H4 (cell line): ENCODE data around the gene ERFL. TPM values are rescaled to one million over a fixed set of nuclear protein-coding genes. Genes with fewer than 3 reads are reported as not detected.

Source experiments
- DNase-seq: peaks from one replicate; pipeline ENCODE4 v3.0.0-alpha.2; 2015; ENCODE audit warnings: low spot score
- total RNA-seq: library from RNA; depleted of rRNA; stranded (reverse); fragments of >200 nt; shearing (Covaris generic); gene quantifications from 2 replicates; pipeline ENCODE4 v1.2.3, GENCODE V29; 2014; rRNA removed

ERFL gene
- total RNA-seq, 1 experiment from 2014 or later = not detected

- DNase-seq = peak; percentile 98
Measured at GRCh38 chr19:41859618-41860418, 68.4 kb downstream of the ERFL start, which contains the start of gene RPS19. Gene RPS19 (plus strand): TSS chr19:41860255. CDS start chr19:41860775, 520 bp downstream.

- no peak for DNase-seq
Measured at GRCh38 chr19:41859213-41859617, 69.0 kb downstream of the ERFL start.

Other genes starting within 250 kb of the ERFL start
- gene CEACAM7, start 240.2 kb downstream of the ERFL start, total RNA-seq = not detected in 2 replicates
- not detected in 2 replicates for gene CEACAM5, start 219.8 kb downstream of the ERFL start, total RNA-seq
- gene CEACAM6, start 172.9 kb downstream of the ERFL start, total RNA-seq = not detected in 2 replicates
- gene CEACAM3, start 131.9 kb downstream of the ERFL start, total RNA-seq = not detected in 2 replicates
- 0.41 TPM in 1 of 2 replicates, not detected in the other for gene LYPD4, start 83.8 kb downstream of the ERFL start, total RNA-seq
- gene DMRTC2, start 83.4 kb downstream of the ERFL start, total RNA-seq = not detected in 2 replicates
- gene RPS19, start 68.2 kb downstream of the ERFL start, total RNA-seq = 1,641 and 1,922 TPM in 2 replicates
- not detected in 2 replicates for gene CD79A, start 51.2 kb downstream of the ERFL start, total RNA-seq
- 14.5 and 15.9 TPM in 2 replicates for gene ARHGEF1, start 45.3 kb downstream of the ERFL start, total RNA-seq
- 149 and 167 TPM in 2 replicates for gene RABAC1, start 30.9 kb upstream of the ERFL start, total RNA-seq
- 2.1 and 2.8 TPM in 2 replicates for gene ATP1A3, start 65.8 kb upstream of the ERFL start, total RNA-seq
- gene GRIK5, start 141.8 kb upstream of the ERFL start, total RNA-seq = 0.12 TPM in 1 of 2 replicates, not detected in the other
- gene ZNF574, start 147.7 kb upstream of the ERFL start, total RNA-seq = 11.8 and 15.8 TPM in 2 replicates
- 0.02 TPM in 1 of 2 replicates, not detected in the other for gene POU2F2, start 204.0 kb upstream of the ERFL start, total RNA-seq